Osteocyte (in vitro differentiated cells): ENCODE results near the gene COL1A1. TPM values are rescaled to one million over a fixed set of nuclear protein-coding genes. Genes with fewer than 3 reads are reported as not detected.

Experiments used
- DNase-seq: peaks from one replicate; pipeline ENCODE4 v3.0.0; 2021; ENCODE audit warnings: mixed read lengths; ENCODE audit not compliant: unreplicated experiment; ENCODE audit errors: extremely low spot score
- H3K27ac Mint-ChIP-seq: one replicate; pipeline ENCODE4 v1.8.0; 2021; ENCODE audit warnings: mild to moderate bottlenecking, mixed read lengths; ENCODE audit not compliant: unreplicated experiment
- H3K27me3 Mint-ChIP-seq: one replicate; pipeline ENCODE4 v1.8.0; 2021; ENCODE audit warnings: mixed read lengths; ENCODE audit not compliant: unreplicated experiment
- H3K36me3 Mint-ChIP-seq: one replicate; pipeline ENCODE4 v1.8.0; 2021; ENCODE audit warnings: mixed read lengths; ENCODE audit not compliant: unreplicated experiment
- H3K4me1 Mint-ChIP-seq: one replicate; pipeline ENCODE4 v1.8.0; 2021; ENCODE audit warnings: mixed read lengths; ENCODE audit not compliant: unreplicated experiment
- H3K4me3 Mint-ChIP-seq: one replicate; pipeline ENCODE4 v1.8.0; 2021; ENCODE audit warnings: mild to moderate bottlenecking, moderate library complexity, mixed read lengths; ENCODE audit not compliant: unreplicated experiment
- H3K9me3 Mint-ChIP-seq: one replicate; pipeline ENCODE4 v1.8.0; 2021; ENCODE audit warnings: mixed read lengths; ENCODE audit not compliant: unreplicated experiment
- CTCF ChIP-seq: fragments of 200-600 bp; sonication (generic); IDR thresholded peaks from 2 replicates; pipeline ENCODE4 v1.5.0; 2021; ENCODE audit warnings: antibody characterized with exemption, mild to moderate bottlenecking, moderate library complexity
- total RNA-seq: library from RNA; stranded (reverse); gene quantifications from 2 replicates; pipeline ENCODE4 v1.2.1, GENCODE V29; 2021

Gene COL1A1
- total RNA-seq, 1 donor from 2014 or later: 25,918 TPM

GRCh38 chr17:50134206-50135110 is 67.0 kb downstream of the COL1A1 start:
- H3K27ac Mint-ChIP-seq: peak overlapping the region; percentile 57

GRCh38 chr17:50133769-50134099 is 67.7 kb downstream of the COL1A1 start:
- DNase-seq: no peak
- Mint-ChIP-seq H3K27ac (peak overlapping the region; percentile 79), H3K4me3 (no peak overlapping the region), H3K36me3 (peaks cover 26% of the 10 kb centered on the region), H3K4me1 (peaks cover 55% of the 10 kb centered on the region), H3K27me3 (no peaks in the 10 kb centered on the region), H3K9me3 (no peaks in the 10 kb centered on the region)
- TF ChIP-seq CTCF: no peak

More at GRCh38 chr17:50134206-50135110, 67.0 kb downstream of the COL1A1 start:
- Mint-ChIP-seq H3K4me3 (no peak overlapping the region), H3K27me3 (no peaks in the 10 kb centered on the region), H3K4me1 (peaks cover 53% of the 10 kb centered on the region), H3K36me3 (peaks cover 33% of the 10 kb centered on the region), H3K9me3 (no peaks in the 10 kb centered on the region)
- no peak for TF ChIP-seq CTCF
- no peak for DNase-seq

Other genes with a start within 250 kb of the COL1A1 start
- not detected in 2 replicates for gene DLX4, start 232.4 kb downstream of the COL1A1 start, total RNA-seq
- gene DLX3, start 206.4 kb downstream of the COL1A1 start, total RNA-seq: not detected in 2 replicates
- 201 and 221 TPM in 2 replicates for gene ITGA3, start 145.5 kb downstream of the COL1A1 start, total RNA-seq
- 66.2 and 67.0 TPM in 2 replicates for gene PDK2, start 106.3 kb downstream of the COL1A1 start, total RNA-seq
- 36.1 and 36.8 TPM in 2 replicates for gene SAMD14, start 71.5 kb downstream of the COL1A1 start, total RNA-seq
- 175 and 176 TPM in 2 replicates for gene PPP1R9B, start 51.0 kb downstream of the COL1A1 start, total RNA-seq
- 12.0 and 13.0 TPM in 2 replicates for gene SGCA, start 35.6 kb downstream of the COL1A1 start, total RNA-seq
- 4.3 and 6.6 TPM in 2 replicates for gene TMEM92, start 72.8 kb upstream of the COL1A1 start, total RNA-seq
- gene XYLT2, start 144.5 kb upstream of the COL1A1 start, total RNA-seq: 31.6 and 32.0 TPM in 2 replicates
- 54.5 and 59.0 TPM in 2 replicates for gene MRPL27, start 171.6 kb upstream of the COL1A1 start, total RNA-seq
- gene EME1, start 171.6 kb upstream of the COL1A1 start, total RNA-seq: 2.8 and 3.6 TPM in 2 replicates
- gene LRRC59, start 195.9 kb upstream of the COL1A1 start, total RNA-seq: 87.0 and 87.2 TPM in 2 replicates
- 25.4 and 28.1 TPM in 2 replicates for gene ACSF2, start 224.6 kb upstream of the COL1A1 start, total RNA-seq